HCEC 1CT (cell line): ENCODE results near the gene PIGO.

Experiments
- DNase-seq: peaks from one replicate; pipeline ENCODE4 v3.0.0-alpha.2; 2017

The PIGO gene

DNA sequence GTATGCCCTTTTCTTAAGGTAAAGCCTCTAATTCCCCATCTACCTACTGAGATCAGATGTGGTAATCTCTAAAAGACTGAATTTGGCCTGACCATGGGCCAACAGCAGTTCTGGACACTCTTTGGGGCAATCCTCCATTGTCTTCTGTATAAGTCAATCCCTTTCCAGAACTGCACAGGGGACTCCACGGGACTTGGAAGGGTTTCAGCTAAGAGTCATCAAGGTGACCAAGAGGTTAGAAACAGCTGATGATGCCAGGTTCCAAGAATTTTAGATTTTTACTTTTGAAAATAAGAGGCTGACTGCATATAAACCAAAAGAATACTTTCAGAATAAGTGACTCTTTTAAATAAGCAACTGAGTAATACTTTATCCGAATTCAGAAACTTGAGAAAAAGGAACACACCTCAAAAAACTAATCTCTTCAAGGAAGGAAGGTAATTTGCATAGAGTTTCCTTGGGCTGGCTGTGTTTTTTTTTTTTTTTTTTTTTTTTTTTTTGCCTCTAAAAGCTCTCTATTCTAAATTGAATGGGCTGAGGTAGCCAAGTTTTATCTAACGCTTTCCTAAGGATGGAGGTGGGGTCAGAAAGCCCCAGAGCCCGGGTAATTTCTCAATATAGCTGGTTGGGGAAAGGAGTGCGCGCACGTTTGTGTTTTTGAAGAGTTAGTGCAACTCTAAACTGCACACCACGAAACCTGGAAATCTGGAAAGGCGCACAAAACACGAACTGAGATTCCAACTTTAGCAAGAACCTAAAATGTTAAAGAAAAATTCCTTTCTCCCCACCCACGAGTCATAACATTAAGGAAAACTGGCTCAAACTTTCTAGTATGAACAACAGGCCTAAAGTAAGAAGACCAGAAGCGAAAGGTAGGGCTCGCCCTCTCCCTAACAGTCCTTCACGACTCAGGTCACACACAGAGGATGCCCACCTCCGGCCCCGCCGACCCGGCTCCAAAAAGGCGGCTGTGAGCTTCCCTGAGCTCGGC is 25.3 kb downstream of the PIGO start:
- DNase-seq = peak; percentile 19

DNA sequence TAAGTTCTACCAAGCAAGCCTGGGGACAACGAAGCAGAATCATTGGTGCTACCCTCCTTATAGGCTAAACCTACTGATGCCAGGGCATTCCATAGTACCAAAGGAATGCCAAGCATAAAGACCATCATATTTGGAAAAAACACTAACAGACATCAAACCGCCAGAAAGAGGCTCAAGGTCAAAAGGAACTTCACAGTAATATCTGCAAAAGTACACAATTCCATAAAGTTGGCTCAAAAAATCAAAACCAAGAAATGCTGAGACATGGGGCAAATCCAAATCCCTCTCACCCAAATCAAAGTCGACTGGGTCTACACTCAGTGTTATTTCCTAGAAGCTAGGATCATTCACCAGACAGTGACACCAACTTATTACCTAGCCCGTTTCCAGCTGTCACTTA is 27.4 kb downstream of the PIGO start:
- no peak for DNase-seq

DNA sequence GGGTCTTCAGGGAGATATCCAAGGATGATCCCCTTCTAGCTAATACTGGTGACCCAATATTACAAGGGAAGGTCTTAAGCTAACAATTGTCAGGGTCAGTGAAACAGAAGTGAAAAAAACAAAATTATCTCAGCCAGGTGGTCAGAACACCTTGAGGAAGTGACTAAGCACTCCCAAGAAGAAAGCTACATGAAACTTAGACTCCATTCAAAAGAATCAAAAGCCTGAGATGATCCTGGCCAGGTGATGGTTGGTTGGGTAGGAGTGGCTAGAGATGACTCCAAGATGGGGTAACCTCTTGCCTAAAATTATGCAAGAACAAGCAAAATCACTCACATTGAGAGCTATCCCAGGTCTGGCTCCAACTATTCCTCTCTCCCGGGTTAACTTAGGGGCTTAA is 29.3 kb downstream of the PIGO start:
- no peak for DNase-seq

DNA sequence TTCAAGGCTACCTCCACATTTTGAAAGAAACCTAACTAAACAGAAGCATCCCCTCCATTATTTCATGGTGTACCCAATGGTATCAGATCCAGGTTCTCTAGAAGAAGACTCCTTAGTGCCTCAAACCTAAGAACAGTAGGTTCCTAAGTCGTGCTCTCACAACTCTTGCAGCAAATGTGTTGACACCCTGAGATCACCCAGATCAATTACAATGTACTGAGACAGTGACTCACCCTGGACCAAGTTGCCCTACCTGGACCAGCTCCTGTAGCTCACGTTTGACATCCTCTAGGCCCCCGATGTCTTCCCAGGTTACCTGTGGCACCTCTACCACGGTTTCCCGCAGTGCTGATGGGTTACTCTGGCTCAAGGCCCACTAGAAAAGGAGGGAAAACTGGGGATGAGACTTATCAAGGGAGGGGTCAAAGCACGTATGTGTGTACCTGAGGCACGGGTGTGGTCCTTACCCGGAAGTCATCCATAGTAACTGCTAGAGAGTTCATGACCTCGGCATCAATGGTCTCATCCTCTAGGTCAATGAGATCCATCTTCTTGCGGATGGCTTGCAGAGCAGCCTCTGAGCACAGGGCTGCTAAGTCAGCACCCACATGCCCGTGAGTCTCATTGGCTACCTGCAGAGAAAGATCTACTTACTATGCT is 35.7 kb downstream of the PIGO start:
- no peak for DNase-seq

DNA sequence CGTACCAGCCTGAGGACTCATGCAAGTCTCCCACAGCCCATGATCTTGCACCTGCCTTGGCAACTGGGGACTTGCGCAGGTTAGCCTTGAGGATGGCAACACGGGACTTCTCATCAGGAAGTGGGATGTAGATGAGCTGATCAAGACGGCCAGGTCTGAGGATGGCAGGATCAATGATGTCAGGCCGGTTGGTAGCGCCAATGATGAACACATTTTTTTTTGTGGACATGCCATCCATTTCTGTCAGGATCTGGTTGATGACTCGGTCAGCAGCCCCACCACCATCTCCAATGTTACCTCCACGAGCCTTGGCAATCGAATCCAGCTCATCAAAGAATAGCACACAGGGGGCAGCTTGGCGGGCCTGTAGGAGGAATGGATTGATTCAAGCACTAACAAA is 37.0 kb downstream of the PIGO start:
- no peak for DNase-seq

DNA sequence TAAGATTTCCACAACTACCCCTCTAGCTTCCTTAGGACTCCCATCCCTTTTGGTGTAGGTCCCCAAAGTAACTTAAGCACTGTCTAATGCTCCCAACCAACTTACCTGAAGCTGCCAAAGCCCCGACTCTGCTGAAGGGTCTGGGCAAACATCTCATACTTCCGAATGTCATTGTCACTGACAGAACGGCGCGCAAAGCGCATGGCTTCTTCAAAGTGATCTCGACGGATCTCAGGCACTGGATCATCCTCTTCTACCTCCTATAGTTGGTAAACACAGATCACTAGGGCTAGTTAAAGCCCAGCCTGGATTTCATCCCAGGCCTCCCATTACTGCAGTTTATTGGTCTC is 39.1 kb downstream of the PIGO start:
- DNase-seq = no peak

DNA sequence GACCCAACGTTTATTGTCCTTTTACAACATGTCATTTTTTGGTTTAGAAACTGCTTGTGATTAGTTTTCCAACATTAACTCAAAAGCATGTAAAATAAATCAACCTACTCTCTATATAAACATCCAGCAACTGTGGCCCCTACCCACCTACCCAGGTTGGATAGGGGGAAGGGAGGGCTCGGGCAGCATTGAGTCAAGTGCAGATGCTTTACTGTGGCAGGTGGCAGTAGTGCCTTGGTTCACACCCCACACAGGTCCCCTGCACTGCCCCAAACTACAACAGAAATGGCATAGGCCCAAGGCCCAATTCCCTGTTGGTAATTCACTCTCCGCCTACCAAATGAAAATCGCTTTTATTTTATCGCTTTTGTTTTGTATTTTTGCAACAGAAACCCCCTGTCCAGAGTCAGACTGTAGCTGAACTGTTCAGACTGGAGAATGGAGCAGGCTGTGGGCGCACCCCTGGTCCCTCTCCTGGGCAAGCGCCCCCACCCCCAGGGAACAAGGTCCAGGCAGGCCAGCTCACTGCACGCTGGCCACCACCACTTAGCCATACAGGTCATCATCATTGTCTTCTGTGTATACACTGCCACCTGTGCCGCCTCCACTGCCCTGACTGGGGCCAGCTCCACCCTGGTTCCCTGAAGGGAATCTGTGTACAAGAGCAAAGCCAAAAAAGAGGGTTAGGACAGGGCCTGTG is 39.7 kb downstream of the PIGO start:
- no peak for DNase-seq

DNA sequence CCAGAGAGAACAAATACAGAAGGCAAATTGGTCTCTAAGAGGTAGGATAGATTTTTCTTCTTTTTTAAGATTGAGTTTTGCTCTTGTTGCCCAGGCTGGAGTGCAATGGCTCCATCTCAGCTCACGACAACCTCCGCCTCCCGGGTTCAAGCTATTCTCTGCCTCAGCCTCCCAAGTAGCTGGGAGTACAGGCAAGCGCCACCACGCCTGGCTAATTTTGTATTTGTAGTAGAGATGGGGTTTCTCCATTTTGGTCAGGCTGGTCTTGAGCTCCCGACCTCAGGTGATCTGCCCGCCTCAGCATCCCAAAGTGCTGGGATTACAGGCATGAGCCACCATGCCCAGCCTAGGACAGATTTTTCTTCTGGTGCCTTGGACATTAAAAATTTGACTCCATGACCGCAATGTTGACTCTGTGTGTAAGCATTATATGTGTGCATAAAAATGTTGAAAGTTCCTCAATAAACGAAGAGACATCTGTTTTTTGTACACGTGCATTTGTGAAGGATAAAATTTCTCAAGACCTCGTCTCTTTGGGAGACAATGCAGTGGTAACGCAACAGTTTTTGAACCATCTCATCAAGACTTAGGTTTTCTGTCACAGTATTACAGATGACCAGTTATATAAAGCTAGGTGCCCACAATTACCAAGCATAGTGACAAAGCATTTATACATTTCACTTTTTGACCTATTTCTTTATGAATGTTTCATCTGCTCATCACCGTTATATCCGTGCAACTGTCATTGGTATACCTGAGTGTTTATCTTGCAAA is 41.3 kb downstream of the PIGO start:
- no peak for DNase-seq

DNA sequence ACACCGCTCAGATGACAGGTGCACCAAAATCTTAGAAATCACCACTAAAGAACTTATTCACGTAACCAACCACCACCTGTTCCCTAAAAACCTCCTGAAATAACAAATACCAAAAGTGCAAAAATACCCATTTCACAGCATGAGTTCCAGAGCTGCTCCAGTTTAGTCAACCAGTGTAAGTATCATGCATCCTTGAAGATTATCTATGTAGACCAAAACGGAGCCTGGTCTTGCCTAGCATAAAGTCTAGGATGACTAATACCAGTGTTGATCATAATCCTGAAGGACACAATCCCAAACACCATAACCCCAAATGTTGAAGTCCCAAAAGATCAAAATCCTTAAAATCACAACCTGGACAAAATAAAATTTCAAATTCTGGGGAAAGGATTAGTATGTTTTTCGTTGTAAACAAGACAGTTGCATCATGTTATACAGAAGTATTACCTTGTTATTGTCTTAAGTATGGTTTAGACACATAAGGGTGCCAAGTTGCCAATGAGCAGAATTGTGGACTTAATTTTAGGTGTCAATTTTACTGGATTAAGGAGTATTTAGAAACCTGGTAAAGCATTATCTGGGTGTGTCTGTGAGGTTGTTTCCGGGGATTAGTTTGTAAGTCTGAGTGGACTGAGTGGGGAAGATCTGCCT is 42.1 kb downstream of the PIGO start:
- no peak for DNase-seq

DNA sequence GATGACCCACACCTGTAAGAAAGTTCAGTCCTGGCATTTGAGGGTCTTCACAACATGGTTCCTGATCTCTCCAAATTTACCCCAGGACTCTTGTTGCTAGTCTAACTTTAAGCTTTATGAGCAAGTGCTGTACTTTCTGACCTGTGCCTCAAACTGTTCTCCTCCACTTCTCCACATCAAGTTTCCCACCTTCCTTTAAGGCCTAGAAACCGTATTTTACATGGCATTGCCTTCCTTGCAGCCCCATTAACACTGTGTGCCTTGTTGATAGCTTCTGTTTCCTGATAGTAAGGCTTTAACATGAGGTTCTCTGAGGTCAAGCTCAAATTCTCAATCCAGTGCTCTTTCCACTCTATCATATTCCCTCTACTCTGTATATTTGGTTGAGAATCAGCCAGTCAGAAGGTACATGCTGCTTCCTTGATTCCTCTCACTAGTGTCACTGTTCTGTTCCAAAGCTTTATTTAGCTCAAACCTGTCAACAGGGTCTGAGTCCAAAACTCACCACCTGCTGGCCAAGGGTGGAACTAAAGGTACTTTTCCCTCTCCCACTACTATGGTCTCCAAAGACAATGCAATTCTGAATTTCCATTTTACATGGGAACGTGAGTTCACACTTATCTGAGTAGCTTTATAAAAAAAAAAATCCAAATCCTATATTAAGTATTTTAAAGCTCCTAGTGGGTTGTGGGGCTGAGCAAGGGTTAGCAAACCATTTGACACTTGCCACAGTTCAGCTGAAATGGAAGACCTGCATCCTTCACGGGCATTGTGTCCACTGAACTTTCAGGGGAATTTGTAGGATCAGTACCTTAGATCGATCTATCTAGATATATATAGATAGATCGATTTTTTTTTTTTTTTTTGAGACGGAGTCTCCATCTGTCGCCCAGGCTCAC is 45.1 kb downstream of the PIGO start:
- DNase-seq = peak; percentile 46

DNA sequence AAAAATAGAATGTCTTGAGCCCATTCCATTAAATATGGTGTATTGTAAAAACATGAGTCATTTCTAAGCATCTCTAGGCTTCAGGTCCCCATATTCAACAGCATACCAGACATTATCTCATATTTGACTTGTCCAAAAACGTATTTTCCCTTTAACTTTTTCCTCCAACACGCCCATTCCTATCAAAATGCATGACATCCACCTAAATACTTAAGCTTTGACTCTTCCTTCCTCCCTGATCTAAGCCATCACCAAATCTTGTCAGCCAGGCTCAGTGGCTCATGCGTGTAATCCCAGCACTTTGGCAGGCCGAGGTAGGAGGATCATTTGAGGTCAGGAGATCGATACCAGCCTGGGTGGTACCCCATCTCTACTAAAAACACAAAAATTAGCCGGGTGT is 47.9 kb downstream of the PIGO start:
- no peak for DNase-seq

DNA sequence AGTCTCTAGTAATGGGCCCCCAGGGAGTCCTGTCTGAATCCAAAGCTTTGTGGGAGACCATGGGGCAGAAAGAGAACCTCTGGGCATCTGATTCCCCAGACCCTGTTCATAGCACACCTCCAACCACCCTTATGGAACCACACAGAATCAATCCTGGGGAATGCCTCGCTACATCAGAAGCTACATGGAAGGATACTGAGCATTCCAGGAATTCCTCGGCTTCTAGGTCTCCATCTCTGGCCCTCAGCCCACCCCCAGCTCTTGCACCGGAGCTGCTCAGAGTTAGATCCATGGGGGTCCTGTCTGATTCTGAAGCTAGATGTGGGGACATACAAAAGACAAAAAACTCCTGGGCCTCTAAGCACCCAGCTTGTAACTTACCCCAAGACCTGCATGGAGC is 52.3 kb downstream of the PIGO start:
- DNase-seq = no peak

DNA sequence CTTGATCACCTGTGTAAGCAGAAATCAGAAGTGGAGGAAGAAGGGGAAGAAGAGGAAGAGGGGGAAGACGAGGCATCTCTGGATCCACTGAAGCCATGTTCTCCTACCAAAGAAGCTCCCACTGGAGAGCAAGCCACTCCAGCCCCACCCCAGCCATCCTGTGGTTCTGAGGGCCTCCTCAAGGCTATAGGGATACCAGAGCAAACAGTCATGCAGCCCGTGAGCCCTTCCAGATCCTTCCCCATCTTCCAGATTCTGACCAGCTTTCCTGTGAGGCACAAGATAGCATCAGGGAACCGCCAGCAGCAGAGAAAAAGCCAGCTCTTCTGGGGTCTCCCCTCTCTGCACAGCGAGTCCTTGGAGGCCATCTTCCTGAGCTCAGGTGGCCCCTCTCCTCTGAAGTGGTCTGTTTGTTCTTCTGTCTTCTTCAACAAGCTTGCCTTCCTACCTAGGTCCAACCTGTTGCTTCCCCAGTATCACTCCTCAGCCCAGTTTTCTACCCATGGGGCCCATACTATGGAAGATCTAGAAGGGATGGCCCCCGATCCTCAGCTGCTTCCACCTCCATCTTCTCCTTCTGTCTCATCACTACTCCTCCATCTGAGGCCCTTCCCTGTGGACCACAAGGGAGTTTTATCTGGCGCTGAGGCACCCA is 53.4 kb downstream of the PIGO start:
- DNase-seq = no peak

DNA sequence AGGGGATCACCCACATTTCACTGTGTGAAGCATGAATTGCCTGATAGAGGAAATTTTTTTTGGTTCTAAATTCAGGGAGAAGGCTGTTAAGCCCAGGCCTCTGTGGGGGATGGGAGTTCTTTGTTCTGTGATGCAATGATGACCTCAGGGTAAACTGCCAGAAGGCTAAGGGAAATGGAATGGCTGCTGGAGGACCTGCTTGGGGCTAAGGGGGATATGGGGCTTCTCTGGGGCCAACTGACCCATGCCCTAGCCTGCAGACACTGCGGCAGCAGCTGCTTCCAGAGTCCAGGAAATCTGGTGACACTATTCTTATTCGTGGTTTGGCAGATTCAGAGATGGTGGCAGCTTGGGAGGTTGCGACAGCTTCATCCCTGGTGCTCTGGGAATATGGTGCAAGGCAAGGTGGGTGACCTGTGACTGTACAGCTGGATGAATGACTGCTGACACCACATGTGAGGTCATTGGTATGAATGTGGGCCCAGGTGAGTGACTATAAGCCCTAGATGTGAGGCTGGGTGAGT is 54.2 kb downstream of the PIGO start:
- DNase-seq = peak; percentile 51
